CD1c-positive myeloid dendritic cell (primary cell): ENCODE data around the gene TBC1D1.
A peak's percentile ranks its signal among the peaks of the same experiment; 100 is the strongest.

Experiments
- DNase-seq: peaks from one replicate; pipeline ENCODE4 v3.0.0-alpha.2; 2016; ENCODE audit errors: extremely low spot score

The TBC1D1 gene, protein sequence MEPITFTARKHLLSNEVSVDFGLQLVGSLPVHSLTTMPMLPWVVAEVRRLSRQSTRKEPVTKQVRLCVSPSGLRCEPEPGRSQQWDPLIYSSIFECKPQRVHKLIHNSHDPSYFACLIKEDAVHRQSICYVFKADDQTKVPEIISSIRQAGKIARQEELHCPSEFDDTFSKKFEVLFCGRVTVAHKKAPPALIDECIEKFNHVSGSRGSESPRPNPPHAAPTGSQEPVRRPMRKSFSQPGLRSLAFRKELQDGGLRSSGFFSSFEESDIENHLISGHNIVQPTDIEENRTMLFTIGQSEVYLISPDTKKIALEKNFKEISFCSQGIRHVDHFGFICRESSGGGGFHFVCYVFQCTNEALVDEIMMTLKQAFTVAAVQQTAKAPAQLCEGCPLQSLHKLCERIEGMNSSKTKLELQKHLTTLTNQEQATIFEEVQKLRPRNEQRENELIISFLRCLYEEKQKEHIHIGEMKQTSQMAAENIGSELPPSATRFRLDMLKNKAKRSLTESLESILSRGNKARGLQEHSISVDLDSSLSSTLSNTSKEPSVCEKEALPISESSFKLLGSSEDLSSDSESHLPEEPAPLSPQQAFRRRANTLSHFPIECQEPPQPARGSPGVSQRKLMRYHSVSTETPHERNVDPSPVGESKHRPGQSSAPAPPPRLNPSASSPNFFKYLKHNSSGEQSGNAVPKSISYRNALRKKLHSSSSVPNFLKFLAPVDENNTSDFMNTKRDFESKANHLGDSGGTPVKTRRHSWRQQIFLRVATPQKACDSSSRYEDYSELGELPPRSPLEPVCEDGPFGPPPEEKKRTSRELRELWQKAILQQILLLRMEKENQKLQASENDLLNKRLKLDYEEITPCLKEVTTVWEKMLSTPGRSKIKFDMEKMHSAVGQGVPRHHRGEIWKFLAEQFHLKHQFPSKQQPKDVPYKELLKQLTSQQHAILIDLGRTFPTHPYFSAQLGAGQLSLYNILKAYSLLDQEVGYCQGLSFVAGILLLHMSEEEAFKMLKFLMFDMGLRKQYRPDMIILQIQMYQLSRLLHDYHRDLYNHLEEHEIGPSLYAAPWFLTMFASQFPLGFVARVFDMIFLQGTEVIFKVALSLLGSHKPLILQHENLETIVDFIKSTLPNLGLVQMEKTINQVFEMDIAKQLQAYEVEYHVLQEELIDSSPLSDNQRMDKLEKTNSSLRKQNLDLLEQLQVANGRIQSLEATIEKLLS (N-terminal part only)

GRCh38 chr4:37890801-37891259 is at the start of gene TBC1D1:
TSS of gene TBC1D1 (plus strand) at chr4:37891084. CDS start at chr4:37902096, 11,012 bp downstream.
- no peak for DNase-seq

DNA sequence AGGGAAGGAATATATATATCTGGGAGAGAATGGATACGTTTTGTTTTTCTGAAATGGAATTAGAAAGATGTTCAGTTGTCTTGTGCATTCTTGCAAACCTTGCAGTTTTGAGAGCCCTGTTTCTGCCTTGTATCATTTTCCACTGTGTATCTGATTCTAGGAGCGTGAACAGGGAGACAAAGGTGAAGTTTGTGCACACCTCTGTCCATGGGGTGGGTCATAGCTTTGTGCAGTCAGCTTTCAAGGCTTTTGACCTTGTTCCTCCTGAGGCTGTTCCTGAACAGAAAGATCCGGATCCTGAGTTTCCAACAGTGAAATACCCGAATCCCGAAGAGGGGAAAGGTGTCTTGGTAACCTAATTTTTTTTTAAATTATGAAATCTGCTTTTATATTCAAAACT is 46.7 kb upstream of the TBC1D1 start:
- DNase-seq = no peak

- no peak for DNase-seq
Measured at GRCh38 chr4:37845201-37845600, 45.7 kb upstream of the TBC1D1 start.

DNA sequence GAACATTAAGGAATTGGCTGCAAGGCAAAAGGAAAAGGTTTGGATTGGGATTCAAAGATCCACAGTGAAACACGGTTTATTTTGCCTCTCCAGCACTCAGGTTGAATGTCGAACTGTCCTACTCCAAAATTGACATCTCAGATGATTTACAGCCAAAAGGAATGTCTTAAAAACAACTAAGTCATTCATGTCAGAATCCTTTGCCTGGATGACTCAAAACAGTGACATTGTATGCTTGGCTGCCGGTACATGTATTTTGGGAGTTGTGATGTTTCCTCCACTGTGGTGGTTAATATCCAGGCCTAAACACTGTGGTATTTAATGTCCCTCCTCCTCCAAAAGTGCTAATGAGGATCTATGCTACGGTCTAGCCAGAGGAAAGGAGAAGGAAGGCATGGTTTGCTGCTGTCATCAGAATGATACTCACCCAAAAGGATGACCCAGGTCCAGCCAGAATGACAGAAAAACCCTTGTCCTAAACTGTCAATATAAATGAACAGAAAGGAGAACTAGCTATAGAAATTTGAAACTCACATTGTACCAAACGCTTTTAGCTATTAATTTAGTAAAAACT is 43.5 kb upstream of the TBC1D1 start:
- no peak for DNase-seq

DNA sequence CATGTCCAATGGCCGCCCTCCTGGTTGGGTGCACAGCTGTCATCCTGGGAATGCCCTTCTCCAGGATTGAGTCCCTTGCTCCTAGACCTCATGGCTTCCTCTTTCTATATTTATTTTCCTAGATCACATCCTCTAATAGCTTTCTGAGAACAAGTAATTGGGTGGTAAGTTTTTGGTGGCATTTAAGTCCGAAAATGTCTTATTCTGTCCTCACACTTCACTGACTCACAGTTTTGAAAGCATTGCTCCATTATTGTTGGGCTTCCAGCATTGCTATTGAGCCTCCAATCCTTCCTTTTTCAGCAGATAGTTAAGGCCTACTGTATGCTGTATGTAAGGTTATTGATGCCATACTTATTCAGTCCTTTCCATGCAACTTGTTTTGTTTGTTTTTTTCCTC is 38.5 kb upstream of the TBC1D1 start:
- DNase-seq = peak; percentile 60

- DNase-seq = no peak
Measured at GRCh38 chr4:37858112-37858511, 32.8 kb upstream of the TBC1D1 start.

DNA sequence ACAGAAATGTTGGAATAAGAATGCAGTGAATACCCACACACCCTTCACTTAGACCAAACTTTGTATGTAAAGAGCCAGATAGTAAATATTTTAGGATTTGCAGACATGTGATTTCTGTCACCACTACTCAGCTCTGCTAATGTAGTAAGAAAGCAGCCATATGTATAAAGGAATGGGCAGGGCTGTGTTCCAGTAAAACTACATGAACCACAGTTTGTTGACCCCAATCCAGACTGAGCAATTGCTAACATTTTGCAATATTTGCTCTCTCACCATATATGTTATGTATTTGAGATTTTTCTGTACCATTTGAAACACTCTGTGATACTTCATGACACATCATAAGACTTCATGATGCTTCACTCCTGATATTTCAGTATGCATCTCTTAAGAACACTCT is 32.0 kb upstream of the TBC1D1 start:
- DNase-seq = no peak

- DNase-seq = no peak
Measured at GRCh38 chr4:37860266-37860665, 30.6 kb upstream of the TBC1D1 start.

DNA sequence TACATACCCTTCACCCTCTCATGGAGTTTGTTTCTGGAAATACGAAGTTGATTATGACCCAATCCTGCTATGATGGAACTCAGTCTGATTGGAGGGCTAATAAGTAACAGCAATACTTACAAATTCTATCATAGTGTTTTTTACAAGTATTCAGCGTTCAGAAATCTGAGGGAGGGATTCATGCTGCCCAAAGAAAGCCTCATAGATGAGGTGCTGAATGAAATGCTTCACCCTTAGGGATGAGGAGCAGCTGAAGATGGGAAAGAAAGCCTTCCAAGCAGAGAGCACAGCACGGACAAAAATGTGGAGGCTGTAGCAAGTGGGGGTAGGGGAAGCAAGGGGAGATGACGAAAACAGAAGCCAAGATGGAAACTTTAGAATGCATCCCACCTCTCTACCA is 27.9 kb upstream of the TBC1D1 start:
- DNase-seq = no peak

GRCh38 chr4:37864786-37865185 is 26.1 kb upstream of the TBC1D1 start:
- DNase-seq = peak; percentile 92

DNA sequence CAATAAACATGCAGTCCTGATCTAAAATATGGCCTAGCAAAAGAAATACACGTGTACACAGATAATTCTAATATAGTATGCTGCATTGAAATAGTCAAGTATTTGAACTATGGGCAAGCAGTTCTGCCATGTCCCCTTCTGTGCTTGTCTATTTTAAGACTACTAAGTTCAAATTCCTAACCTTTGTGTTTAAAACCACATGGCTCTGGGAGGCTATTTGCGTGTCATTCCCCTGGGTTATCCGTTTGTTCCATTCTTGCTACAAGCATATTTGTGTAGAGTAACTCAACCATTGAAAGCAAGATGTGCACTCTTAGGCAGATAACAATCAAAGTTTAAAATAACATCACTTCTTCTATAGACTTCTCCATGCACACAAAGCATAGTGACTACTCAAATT is 25.4 kb upstream of the TBC1D1 start:
- DNase-seq = no peak

- no peak for DNase-seq
Measured at GRCh38 chr4:37867102-37867501, 23.8 kb upstream of the TBC1D1 start.

GRCh38 chr4:37868238-37868637 is 22.6 kb upstream of the TBC1D1 start:
- DNase-seq = no peak

DNA sequence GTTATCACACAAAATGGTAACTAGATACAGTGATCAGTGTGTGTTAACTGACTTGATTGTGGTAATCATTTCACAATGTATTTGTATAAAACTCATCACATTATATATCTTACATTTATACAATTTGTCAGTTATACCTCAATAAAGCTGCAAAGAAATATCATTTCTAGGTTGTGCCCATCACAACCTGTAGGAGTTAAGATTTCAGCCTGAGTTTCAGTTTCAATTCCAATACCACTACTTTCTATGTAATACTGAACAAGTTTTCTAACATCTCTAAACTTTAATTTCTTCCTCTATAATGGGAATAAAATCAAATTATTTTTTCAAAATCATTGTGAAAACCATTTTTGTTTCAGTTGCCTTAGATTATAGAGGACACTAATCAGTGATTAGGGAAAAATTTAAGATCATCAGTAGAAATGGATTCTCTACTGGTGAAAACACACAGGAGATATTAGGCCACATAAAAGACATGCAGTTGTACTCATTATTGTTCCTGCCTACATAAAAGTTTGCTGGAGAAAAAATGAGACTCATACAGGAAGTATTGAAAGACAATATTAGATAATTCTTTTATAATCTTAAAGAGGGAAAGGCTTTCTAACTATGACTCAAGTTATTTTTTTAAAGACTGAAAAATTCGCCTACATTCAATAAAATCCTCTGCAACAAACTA is 18.4 kb upstream of the TBC1D1 start:
- DNase-seq = no peak

GRCh38 chr4:37873386-37873785 is 17.5 kb upstream of the TBC1D1 start:
- no peak for DNase-seq

GRCh38 chr4:37876156-37876555 is 14.7 kb upstream of the TBC1D1 start:
- no peak for DNase-seq

GRCh38 chr4:37879365-37879764 is 11.5 kb upstream of the TBC1D1 start:
- DNase-seq = peak; percentile 27

DNA sequence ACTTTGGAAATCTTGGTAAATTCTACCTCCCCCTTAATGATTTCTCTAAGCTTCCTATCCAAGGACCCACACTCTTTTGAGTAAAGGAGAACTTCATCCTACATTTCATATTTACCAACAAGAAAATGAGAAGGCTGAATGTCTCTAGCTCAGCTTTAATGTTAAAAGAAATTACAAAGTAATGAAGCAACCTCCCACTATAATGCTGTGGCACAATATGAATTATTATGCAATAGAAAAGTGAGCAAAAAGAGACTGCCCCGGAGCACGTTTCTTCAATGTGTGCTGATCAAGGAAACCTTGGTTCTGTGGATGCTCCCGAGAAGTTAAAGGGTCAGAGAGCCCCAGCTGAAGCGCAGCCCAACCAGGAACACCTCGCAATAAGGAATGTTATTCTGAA is 9.1 kb upstream of the TBC1D1 start:
- peak; percentile 31 for DNase-seq

DNA sequence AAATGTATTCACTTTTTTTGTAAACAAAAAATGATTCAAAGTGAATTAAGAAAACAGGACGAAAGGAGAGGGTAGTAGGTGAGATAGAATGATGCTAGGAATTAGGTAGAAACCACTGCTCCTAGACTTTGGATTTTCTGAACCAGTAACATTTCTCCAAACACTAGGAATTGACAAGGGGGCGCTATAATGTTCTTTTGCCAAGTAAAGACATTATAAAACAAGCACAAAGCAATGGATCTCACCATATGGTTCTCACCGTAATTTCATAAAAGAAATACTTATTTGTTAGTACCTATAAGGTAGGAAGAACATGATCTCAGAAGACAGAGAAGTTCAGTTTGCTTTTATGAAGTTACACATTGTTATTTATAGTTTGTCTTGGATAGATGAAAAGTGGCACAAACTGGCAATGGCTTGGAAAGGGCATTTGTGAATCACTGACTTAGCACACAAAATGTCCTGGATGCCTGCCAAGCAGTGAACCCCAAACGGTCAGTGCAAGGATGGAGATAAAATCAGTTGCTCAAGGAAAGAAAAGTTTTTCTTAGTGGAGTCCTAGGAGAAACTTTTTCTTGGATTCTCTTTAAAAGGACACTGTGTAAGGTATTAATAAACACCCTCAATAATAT is 8.1 kb upstream of the TBC1D1 start:
- DNase-seq = no peak

DNA sequence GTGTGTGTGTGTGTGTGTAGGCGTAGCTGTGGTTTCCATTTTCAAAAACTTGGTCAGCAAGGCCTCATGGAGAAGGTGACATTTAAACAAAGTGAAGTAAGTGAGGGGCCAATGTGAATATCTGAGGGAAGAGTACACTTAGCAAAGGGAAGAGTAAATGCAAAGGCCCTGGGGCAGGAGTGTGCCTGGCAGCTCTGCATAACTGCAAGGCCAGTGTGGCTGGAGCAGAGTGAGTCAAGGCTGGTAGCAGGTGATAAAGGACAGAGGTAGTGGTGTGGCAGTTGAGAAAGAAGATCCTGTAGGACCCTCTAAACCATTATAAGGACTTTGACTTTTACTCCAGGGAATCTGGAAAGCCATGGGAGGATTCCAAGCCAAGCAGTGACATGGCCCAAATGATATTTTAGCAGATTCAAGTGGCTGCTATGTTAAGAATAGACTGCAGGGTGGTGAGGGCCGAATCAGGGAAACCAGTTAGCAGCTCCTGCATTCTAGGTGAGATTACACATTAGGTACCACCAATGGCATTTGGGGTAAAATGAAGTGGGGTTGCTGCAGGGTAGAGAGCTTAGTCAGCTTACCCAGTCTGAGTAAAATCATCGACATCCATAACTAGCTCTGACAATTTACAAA is 5.9 kb upstream of the TBC1D1 start:
- DNase-seq = no peak
